ENCODE data around the gene TUB. TPM values are rescaled to one million over a fixed set of nuclear protein-coding genes. Genes with fewer than 3 reads are reported as not detected.

Gene TUB
- 15.2 TPM for polyA plus RNA-seq
- long read RNA-seq, donor 1, partial matches to known transcripts, result 0 of 1 reads
- long read RNA-seq, donor 1, other reads (novel, unspliced or antisense), result 0 of 1 reads
- long read RNA-seq, donor 2, partial matches to known transcripts, result 0 of 1 reads
- long read RNA-seq, donor 2, other reads (novel, unspliced or antisense), result 0 of 1 reads
- long read RNA-seq, donor 3, result 0 reads
- long read RNA-seq, donor 4, result 0 reads
- long read RNA-seq, donor 5, partial matches to known transcripts, result 0 of 1 reads
- long read RNA-seq, donor 5, other reads (novel, unspliced or antisense), result 0 of 1 reads
- long read RNA-seq, donor 6, result 0 reads
- long read RNA-seq, donor 7, partial matches to known transcripts, result 8 of 8 reads
- long read RNA-seq, donor 7, other reads (novel, unspliced or antisense), result 0 of 8 reads
- long read RNA-seq, donor 8, partial matches to known transcripts, result 0 of 1 reads
- long read RNA-seq, donor 8, other reads (novel, unspliced or antisense), result 0 of 1 reads
- long read RNA-seq, donor 9, partial matches to known transcripts, result 0 of 1 reads
- long read RNA-seq, donor 9, other reads (novel, unspliced or antisense), result 0 of 1 reads
- long read RNA-seq, donor 10, result 0 reads
- long read RNA-seq, donor 11, partial matches to known transcripts, result 71 of 71 reads
- long read RNA-seq, donor 11, other reads (novel, unspliced or antisense), result 0 of 71 reads

GRCh38 chr11:8080674-8081590 lies at the start of gene TUB:
TSS of gene TUB (plus strand) at chr11:8081211. CDS start at chr11:8081511, 300 bp downstream.
- peaks cover 13% of the 10 kb centered on the region for H3K4me1 ChIP-seq (ENCODE audit: control insufficient read depth, insufficient read depth, low read length)
- DNase-seq, result peak in 1 of 2 donors; percentile 41
- H3K9me3 ChIP-seq (ENCODE audit: control insufficient read depth, low read depth, low read length), result no peaks in the 10 kb centered on the region
- peak within 1 kb of the TSS; percentile 56 for H3K4me3 ChIP-seq (ENCODE audit: low read length)
- H3K27me3 ChIP-seq (ENCODE audit: control insufficient read depth, insufficient read depth, low read length), result peaks cover 29% of the 10 kb centered on the region
- peak within 1 kb of the TSS; percentile 57 for H3K27ac ChIP-seq (ENCODE audit: low read length)
- H3K36me3 ChIP-seq (ENCODE audit: control insufficient read depth, insufficient read depth, low read length), result no peaks in the 10 kb centered on the region
- WGBS (ENCODE audit: insufficient coverage, low lambda C conversion rate), result no CpG with 5 or more reads among the region's 104 CpGs

- H3K4me1 ChIP-seq (ENCODE audit: control insufficient read depth, insufficient read depth, low read length), result peaks cover 14% of the 10 kb centered on the region
- no peaks in the 10 kb centered on the region for H3K9me3 ChIP-seq (ENCODE audit: control insufficient read depth, low read depth, low read length)
- no peak overlapping the region for H3K4me3 ChIP-seq (ENCODE audit: low read length)
- H3K36me3 ChIP-seq (ENCODE audit: control insufficient read depth, insufficient read depth, low read length), result no peaks in the 10 kb centered on the region
- WGBS (ENCODE audit: insufficient coverage, low lambda C conversion rate), result no CpG with 5 or more reads among the region's 32 CpGs
- no peaks in the 10 kb centered on the region for H3K27me3 ChIP-seq (ENCODE audit: control insufficient read depth, insufficient read depth, low read length)
- DNase-seq, result no peak
- H3K27ac ChIP-seq (ENCODE audit: low read length), result no peak overlapping the region
Measured at GRCh38 chr11:8031248-8032115, 49.5 kb upstream of the TUB start.

- Histone ChIP-seq H3K9me3 (ENCODE audit: control insufficient read depth, low read depth, low read length) (no peaks in the 10 kb centered on the region), H3K4me1 (ENCODE audit: control insufficient read depth, insufficient read depth, low read length) (peaks cover 14% of the 10 kb centered on the region)
- WGBS (ENCODE audit: insufficient coverage, low lambda C conversion rate), result 100% methylated on average over 1 of the region's 10 CpGs
Measured at GRCh38 chr11:8032122-8032521, 48.9 kb upstream of the TUB start.

GRCh38 chr11:8032576-8033304 lies 48.3 kb upstream of the TUB start:
- peak in 1 of 2 donors; percentile 78 for DNase-seq
- no peak overlapping the region for H3K4me3 ChIP-seq (ENCODE audit: low read length)
- peaks cover 14% of the 10 kb centered on the region for H3K4me1 ChIP-seq (ENCODE audit: control insufficient read depth, insufficient read depth, low read length)
- no CpG with 5 or more reads among the region's 20 CpGs for WGBS (ENCODE audit: insufficient coverage, low lambda C conversion rate)
- no peaks in the 10 kb centered on the region for H3K9me3 ChIP-seq (ENCODE audit: control insufficient read depth, low read depth, low read length)
- H3K27ac ChIP-seq (ENCODE audit: low read length), result no peak overlapping the region
- no peaks in the 10 kb centered on the region for H3K36me3 ChIP-seq (ENCODE audit: control insufficient read depth, insufficient read depth, low read length)
- no peaks in the 10 kb centered on the region for H3K27me3 ChIP-seq (ENCODE audit: control insufficient read depth, insufficient read depth, low read length)

More at GRCh38 chr11:8032122-8032521, 48.9 kb upstream of the TUB start:
- Histone ChIP-seq H3K36me3 (ENCODE audit: control insufficient read depth, insufficient read depth, low read length) (no peaks in the 10 kb centered on the region), H3K27me3 (ENCODE audit: control insufficient read depth, insufficient read depth, low read length) (no peaks in the 10 kb centered on the region), H3K4me3 (ENCODE audit: low read length) (no peak overlapping the region), H3K27ac (ENCODE audit: low read length) (no peak overlapping the region)
- DNase-seq, result no peak

GRCh38 chr11:8033305-8034105 lies 47.5 kb upstream of the TUB start:
- H3K4me1 ChIP-seq (ENCODE audit: control insufficient read depth, insufficient read depth, low read length), result peaks cover 14% of the 10 kb centered on the region
- H3K9me3 ChIP-seq (ENCODE audit: control insufficient read depth, low read depth, low read length), result no peaks in the 10 kb centered on the region
- H3K27me3 ChIP-seq (ENCODE audit: control insufficient read depth, insufficient read depth, low read length), result no peaks in the 10 kb centered on the region
- no CpG with 5 or more reads among the region's 19 CpGs for WGBS (ENCODE audit: insufficient coverage, low lambda C conversion rate)
- DNase-seq, result peak in 1 of 2 donors; percentile 83
- no peak overlapping the region for H3K4me3 ChIP-seq (ENCODE audit: low read length)
- H3K27ac ChIP-seq (ENCODE audit: low read length), result no peak overlapping the region
- H3K36me3 ChIP-seq (ENCODE audit: control insufficient read depth, insufficient read depth, low read length), result no peaks in the 10 kb centered on the region

- no CpG with 5 or more reads among the region's 3 CpGs for WGBS (ENCODE audit: insufficient coverage, low lambda C conversion rate)
- DNase-seq, result no peak
- Histone ChIP-seq H3K4me1 (ENCODE audit: control insufficient read depth, insufficient read depth, low read length) (peaks cover 14% of the 10 kb centered on the region), H3K4me3 (ENCODE audit: low read length) (no peak overlapping the region), H3K27me3 (ENCODE audit: control insufficient read depth, insufficient read depth, low read length) (no peaks in the 10 kb centered on the region), H3K9me3 (ENCODE audit: control insufficient read depth, low read depth, low read length) (no peaks in the 10 kb centered on the region), H3K36me3 (ENCODE audit: control insufficient read depth, insufficient read depth, low read length) (no peaks in the 10 kb centered on the region), H3K27ac (ENCODE audit: low read length) (no peak overlapping the region)
Measured at GRCh38 chr11:8034106-8034585, 46.9 kb upstream of the TUB start.

- no peak overlapping the region for H3K4me3 ChIP-seq (ENCODE audit: low read length)
- no peaks in the 10 kb centered on the region for H3K36me3 ChIP-seq (ENCODE audit: control insufficient read depth, insufficient read depth, low read length)
- peaks cover 14% of the 10 kb centered on the region for H3K4me1 ChIP-seq (ENCODE audit: control insufficient read depth, insufficient read depth, low read length)
- 0% methylated on average over 1 of the region's 5 CpGs for WGBS (ENCODE audit: insufficient coverage, low lambda C conversion rate)
- DNase-seq, result peak; percentile 19 to 62
- no peaks in the 10 kb centered on the region for H3K27me3 ChIP-seq (ENCODE audit: control insufficient read depth, insufficient read depth, low read length)
- no peaks in the 10 kb centered on the region for H3K9me3 ChIP-seq (ENCODE audit: control insufficient read depth, low read depth, low read length)
- no peak overlapping the region for H3K27ac ChIP-seq (ENCODE audit: low read length)
Measured at GRCh38 chr11:8034604-8035190, 46.3 kb upstream of the TUB start.

GRCh38 chr11:8035200-8035855 lies 45.7 kb upstream of the TUB start:
- H3K36me3 ChIP-seq (ENCODE audit: control insufficient read depth, insufficient read depth, low read length), result no peaks in the 10 kb centered on the region
- no peak overlapping the region for H3K4me3 ChIP-seq (ENCODE audit: low read length)
- H3K9me3 ChIP-seq (ENCODE audit: control insufficient read depth, low read depth, low read length), result no peaks in the 10 kb centered on the region
- 0% methylated on average over 1 of the region's 11 CpGs for WGBS (ENCODE audit: insufficient coverage, low lambda C conversion rate)
- peaks cover 14% of the 10 kb centered on the region for H3K4me1 ChIP-seq (ENCODE audit: control insufficient read depth, insufficient read depth, low read length)
- DNase-seq, result no peak
- no peaks in the 10 kb centered on the region for H3K27me3 ChIP-seq (ENCODE audit: control insufficient read depth, insufficient read depth, low read length)
- H3K27ac ChIP-seq (ENCODE audit: low read length), result no peak overlapping the region
